Measurements from ENCODE around the gene SEMA6B. TPM values are rescaled to one million over a fixed set of nuclear protein-coding genes. Genes with fewer than 3 reads are reported as not detected.

The SEMA6B gene
- total RNA-seq, 2 donors from 2014 or later: 3.9 to 10.8 TPM

- Histone ChIP-seq H3K27me3 (peaks cover 0 to 8% of the 10 kb centered on the region in 2 donors), H3K4me1 (peaks cover 0 to 29% of the 10 kb centered on the region in 2 donors), H3K9me3 (no peaks in the 10 kb centered on the region), H3K36me3 (no peaks in the 10 kb centered on the region), H3K27ac (peak overlapping the region; percentile 56 to 62), H3K4me3 (no peak overlapping the region)
- DNase-seq (ENCODE audit: low spot score): no peak
- peak; percentile 42 to 79 for TF ChIP-seq CTCF (IDR thresholded peaks at IDR 0.05)
Measured at GRCh38 chr19:4576016-4576933, 16.8 kb upstream of the SEMA6B start.

- Histone ChIP-seq H3K4me3 (no peak overlapping the region), H3K4me1 (peaks cover 0 to 21% of the 10 kb centered on the region in 2 donors), H3K9me3 (no peaks in the 10 kb centered on the region), H3K27ac (peak overlapping the region; percentile 62 to 67), H3K36me3 (no peaks in the 10 kb centered on the region), H3K27me3 (peaks cover 0 to 6% of the 10 kb centered on the region in 2 donors)
- peak; percentile 71 for DNase-seq (ENCODE audit: low spot score)
- TF ChIP-seq CTCF (IDR thresholded peaks at IDR 0.05): no peak
Measured at GRCh38 chr19:4575267-4576015, 16.0 kb upstream of the SEMA6B start.

- Histone ChIP-seq H3K4me1 (peaks cover 0 to 19% of the 10 kb centered on the region in 2 donors), H3K9me3 (no peaks in the 10 kb centered on the region), H3K27me3 (no peaks in the 10 kb centered on the region), H3K36me3 (no peaks in the 10 kb centered on the region), H3K27ac (no peak overlapping the region), H3K4me3 (no peak overlapping the region)
- no peak for DNase-seq (ENCODE audit: low spot score)
- no peak for TF ChIP-seq CTCF (IDR thresholded peaks at IDR 0.05)
Measured at GRCh38 chr19:4573682-4574081, 14.2 kb upstream of the SEMA6B start.

GRCh38 chr19:4571305-4571917 lies 11.9 kb upstream of the SEMA6B start:
- Histone ChIP-seq H3K4me1 (peaks cover 0 to 26% of the 10 kb centered on the region in 2 donors), H3K4me3 (no peak overlapping the region), H3K27me3 (no peaks in the 10 kb centered on the region), H3K9me3 (no peaks in the 10 kb centered on the region), H3K36me3 (no peaks in the 10 kb centered on the region), H3K27ac (no peak overlapping the region)
- no peak for TF ChIP-seq CTCF (IDR thresholded peaks at IDR 0.05)
- no peak for DNase-seq (ENCODE audit: low spot score)

- no peak overlapping the region for H3K4me3 ChIP-seq
- no peaks in the 10 kb centered on the region for H3K27me3 ChIP-seq
- TF ChIP-seq CTCF (IDR thresholded peaks at IDR 0.05): no peak
- H3K9me3 ChIP-seq: no peaks in the 10 kb centered on the region
- H3K27ac ChIP-seq: no peak overlapping the region
- H3K4me1 ChIP-seq: peaks cover 0 to 26% of the 10 kb centered on the region in 2 donors
- no peaks in the 10 kb centered on the region for H3K36me3 ChIP-seq
- no peak for DNase-seq (ENCODE audit: low spot score)
Measured at GRCh38 chr19:4570916-4571304, 11.4 kb upstream of the SEMA6B start.

Data from right atrium auricular region (tissue), 2 donors.